ENCODE data around the gene C16orf46.

The C16orf46 gene

DNA sequence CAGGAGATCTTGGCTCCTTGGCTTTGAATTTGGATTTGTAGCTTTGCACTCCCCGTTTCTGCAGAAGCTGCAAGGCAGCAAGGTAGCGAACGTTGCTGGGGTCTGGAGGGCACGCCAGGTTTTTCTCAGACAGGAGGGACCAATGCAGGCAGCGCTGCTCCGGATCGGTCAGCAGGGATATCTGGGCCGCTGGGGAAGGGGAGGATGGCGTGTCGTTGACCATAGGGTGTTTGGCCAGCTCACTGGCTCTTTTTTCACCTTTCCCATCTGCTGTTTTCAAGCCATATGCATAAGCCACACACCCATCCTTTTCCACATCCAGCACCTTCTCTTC lies 15.8 kb downstream of the C16orf46 start:
- H3K4me1 Mint-ChIP-seq: no peaks in the 10 kb centered on the region
- H3K36me3 Mint-ChIP-seq: no peaks in the 10 kb centered on the region
- H3K27ac Mint-ChIP-seq: no peak overlapping the region
- CTCF ChIA-PET: no interaction called here
- no peak overlapping the region for H3K4me3 Mint-ChIP-seq
- no peak for DNase-seq
- no peaks in the 10 kb centered on the region for H3K9me3 Mint-ChIP-seq
- H3K27me3 Mint-ChIP-seq: no peaks in the 10 kb centered on the region

DNA sequence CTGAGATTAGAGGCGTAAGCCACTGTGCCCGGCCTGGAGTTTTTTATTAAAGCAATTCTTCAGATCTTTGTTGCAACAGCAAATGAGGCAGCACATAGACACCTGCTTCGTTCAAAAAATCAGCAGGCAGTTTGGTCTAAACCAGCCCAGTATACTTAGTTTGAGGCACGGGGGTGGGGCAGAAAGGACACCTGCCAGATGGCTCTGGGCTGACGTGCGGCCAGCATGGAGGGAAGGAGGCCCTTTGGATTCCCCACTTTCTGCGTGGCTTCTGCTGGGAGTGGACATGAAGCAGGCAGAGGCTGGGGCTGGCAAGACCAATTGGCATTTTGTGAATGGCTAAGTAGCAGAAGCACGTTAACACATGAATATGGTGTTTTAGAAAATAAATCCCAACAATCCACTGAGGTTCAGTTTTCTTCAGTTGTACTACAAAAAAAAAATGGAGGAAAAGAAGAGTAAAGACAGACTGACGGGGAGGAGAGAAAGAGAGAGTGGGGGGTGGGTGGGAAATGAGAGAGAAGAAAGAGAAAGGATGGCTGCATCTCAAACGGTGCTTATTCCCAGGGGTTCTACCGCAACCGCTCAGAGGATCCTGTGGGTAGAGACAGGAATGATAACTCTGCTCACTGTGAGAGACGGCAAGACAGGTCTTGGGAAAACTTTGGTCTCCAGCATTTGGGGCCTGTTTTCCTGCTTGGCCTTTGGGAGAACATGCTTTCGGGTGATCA lies 16.3 kb downstream of the C16orf46 start:
- Mint-ChIP-seq H3K27ac (no peak overlapping the region), H3K9me3 (no peaks in the 10 kb centered on the region), H3K4me3 (no peak overlapping the region), H3K27me3 (no peaks in the 10 kb centered on the region), H3K36me3 (no peaks in the 10 kb centered on the region), H3K4me1 (no peaks in the 10 kb centered on the region)
- CTCF ChIA-PET: no interaction called here
- no peak for DNase-seq

GRCh38 chr16:81053761-81054160 lies 23.3 kb downstream of the C16orf46 start:
- Mint-ChIP-seq H3K36me3 (peaks cover 6% of the 10 kb centered on the region), H3K4me1 (no peaks in the 10 kb centered on the region), H3K4me3 (no peak overlapping the region), H3K27me3 (peaks cover 3% of the 10 kb centered on the region), H3K27ac (no peak overlapping the region), H3K9me3 (peaks cover 14% of the 10 kb centered on the region)
- DNase-seq: no peak
- CTCF ChIA-PET: no interaction called here

- Mint-ChIP-seq H3K4me1 (peaks cover 17% of the 10 kb centered on the region), H3K36me3 (peaks cover 63% of the 10 kb centered on the region), H3K9me3 (no peaks in the 10 kb centered on the region), H3K27me3 (no peaks in the 10 kb centered on the region), H3K4me3 (no peak overlapping the region), H3K27ac (no peak overlapping the region)
- DNase-seq: no peak
- CTCF ChIA-PET: no interaction called here
Observed at GRCh38 chr16:81042821-81043220, 34.2 kb downstream of the C16orf46 start.

GRCh38 chr16:81041696-81042095 lies 35.3 kb downstream of the C16orf46 start:
- peaks cover 28% of the 10 kb centered on the region for H3K4me1 Mint-ChIP-seq
- no peak overlapping the region for H3K4me3 Mint-ChIP-seq
- CTCF ChIA-PET: no interaction called here
- no peak overlapping the region for H3K27ac Mint-ChIP-seq
- no peak for DNase-seq
- H3K27me3 Mint-ChIP-seq: no peaks in the 10 kb centered on the region
- no peaks in the 10 kb centered on the region for H3K9me3 Mint-ChIP-seq
- peaks cover 69% of the 10 kb centered on the region for H3K36me3 Mint-ChIP-seq

- no peak for DNase-seq
- CTCF ChIA-PET: no interaction called here
- H3K9me3 Mint-ChIP-seq: no peaks in the 10 kb centered on the region
- H3K4me3 Mint-ChIP-seq: no peak overlapping the region
- H3K4me1 Mint-ChIP-seq: peaks cover 31% of the 10 kb centered on the region
- H3K27me3 Mint-ChIP-seq: no peaks in the 10 kb centered on the region
- H3K27ac Mint-ChIP-seq: no peak overlapping the region
- peaks cover 71% of the 10 kb centered on the region for H3K36me3 Mint-ChIP-seq
Observed at GRCh38 chr16:81040842-81041241, 36.2 kb downstream of the C16orf46 start.

DNA sequence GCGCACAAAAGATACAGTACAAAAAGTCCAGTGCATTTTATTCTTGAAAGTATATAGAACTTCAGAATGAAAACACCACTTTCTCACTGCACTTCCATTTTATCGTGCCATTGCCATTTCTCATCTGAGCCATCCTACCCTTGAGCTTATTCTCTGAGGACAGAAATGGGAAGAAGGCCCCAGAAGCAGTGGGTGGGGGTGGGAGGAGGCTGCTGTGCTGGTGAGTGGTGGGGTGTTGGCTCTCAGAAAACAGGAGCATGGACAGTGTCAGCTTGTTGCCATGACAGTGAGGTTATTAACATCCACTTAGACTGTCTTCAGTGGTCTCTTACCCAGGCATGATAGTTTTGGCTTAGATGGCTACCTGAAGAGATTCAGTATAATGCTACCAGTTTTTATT lies 36.9 kb downstream of the C16orf46 start:
- peaks cover 67% of the 10 kb centered on the region for H3K36me3 Mint-ChIP-seq
- no peak overlapping the region for H3K4me3 Mint-ChIP-seq
- DNase-seq: no peak
- CTCF ChIA-PET: no interaction called here
- no peak overlapping the region for H3K27ac Mint-ChIP-seq
- no peaks in the 10 kb centered on the region for H3K27me3 Mint-ChIP-seq
- H3K9me3 Mint-ChIP-seq: no peaks in the 10 kb centered on the region
- peaks cover 35% of the 10 kb centered on the region for H3K4me1 Mint-ChIP-seq

DNA sequence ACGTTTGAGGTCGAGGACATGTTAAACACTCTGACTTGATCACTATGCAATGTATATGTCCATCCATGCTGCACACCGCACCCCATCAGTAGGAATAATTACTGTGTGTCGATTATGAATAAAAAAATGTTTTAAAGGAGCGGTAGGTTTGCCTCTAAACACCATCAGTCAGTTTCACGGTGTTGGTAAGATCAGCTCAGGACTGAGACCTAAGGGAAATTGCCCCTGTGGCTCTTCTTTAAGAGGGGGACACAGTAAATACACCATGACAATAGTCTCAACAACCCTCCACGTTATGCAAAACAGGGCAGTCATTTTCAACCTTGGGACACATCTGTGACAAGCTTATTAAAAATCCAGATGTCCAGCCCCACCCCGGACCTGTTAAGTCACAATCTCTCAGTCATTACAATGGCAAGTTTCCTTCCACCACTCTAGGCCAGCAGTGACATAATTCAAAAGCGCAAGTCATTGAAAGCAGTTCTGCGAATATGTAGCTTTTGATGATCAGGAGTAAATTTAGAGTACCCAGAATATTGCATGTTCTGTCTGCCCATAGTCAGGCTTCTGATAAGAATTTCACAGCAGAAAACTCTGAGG lies 40.2 kb downstream of the C16orf46 start:
- CTCF ChIA-PET: interaction anchor here (0.6 to 1.2 kb wide), 3 partner anchors 25 to 1397 kb away, joined by 3 to 4 read pairs (median 3); no protein-coding TSS in a partner anchor
- Mint-ChIP-seq H3K27ac (peak overlapping the region; percentile 89), H3K27me3 (no peaks in the 10 kb centered on the region), H3K4me3 (peak overlapping the region; percentile 83), H3K9me3 (no peaks in the 10 kb centered on the region), H3K36me3 (peaks cover 43% of the 10 kb centered on the region), H3K4me1 (peaks cover 37% of the 10 kb centered on the region)
- no peak for DNase-seq

- peak; percentile 72 for DNase-seq
- no peaks in the 10 kb centered on the region for H3K9me3 Mint-ChIP-seq
- peaks cover 37% of the 10 kb centered on the region for H3K4me1 Mint-ChIP-seq
- H3K4me3 Mint-ChIP-seq: peak overlapping the region; percentile 83
- H3K27ac Mint-ChIP-seq: peak overlapping the region; percentile 89
- peaks cover 42% of the 10 kb centered on the region for H3K36me3 Mint-ChIP-seq
- H3K27me3 Mint-ChIP-seq: no peaks in the 10 kb centered on the region
- CTCF ChIA-PET: interaction anchor here (0.6 to 3.2 kb wide), 19 partner anchors 12 to 702 kb away, joined by 3 to 21 read pairs (median 4); partner anchors contain the start of genes C16orf46, CENPN and CMC2
Observed at GRCh38 chr16:81035975-81036750, 40.9 kb downstream of the C16orf46 start.

DNA sequence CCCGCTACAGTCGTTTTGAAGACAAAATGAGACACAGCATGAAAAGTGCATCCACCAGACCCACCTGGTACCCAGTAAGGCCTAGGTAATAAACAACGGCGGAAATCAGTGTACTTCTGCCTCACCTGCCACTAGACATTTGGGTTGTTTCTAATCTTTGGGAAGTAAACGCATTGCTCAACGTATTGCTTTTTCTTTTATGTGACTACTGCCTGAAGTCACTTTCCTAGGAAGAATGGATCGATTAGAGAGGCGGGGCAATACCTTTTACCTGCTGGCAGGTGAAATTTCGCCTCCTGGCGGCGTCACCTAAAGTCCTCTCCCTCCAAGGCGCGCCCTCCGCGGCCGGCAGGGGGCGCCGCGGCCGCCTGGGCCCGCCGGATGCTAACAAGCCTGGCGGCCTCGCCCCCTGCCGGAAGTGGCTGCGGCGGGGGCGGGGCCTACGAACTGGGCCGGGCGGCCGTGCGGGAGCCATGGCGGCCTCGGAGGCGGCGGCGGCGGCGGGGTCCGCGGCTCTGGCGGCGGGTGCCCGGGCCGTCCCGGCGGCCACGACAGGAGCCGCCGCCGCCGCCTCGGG lies 41.6 kb downstream of the C16orf46 start, which contains the start of gene ATMIN:
ATMIN (plus strand) TSS at position 445 of the 577 bp plus-strand sequence; CDS start at position 474, 29 bp downstream.
- DNase-seq: peak; percentile 87
- peaks cover 37% of the 10 kb centered on the region for H3K4me1 Mint-ChIP-seq
- H3K36me3 Mint-ChIP-seq: peaks cover 36% of the 10 kb centered on the region
- CTCF ChIA-PET: interaction anchor here (0.6 to 3.2 kb wide), 24 partner anchors 10 to 702 kb away, joined by 3 to 21 read pairs (median 4); partner anchors contain the start of genes C16orf46, CENPN and CMC2
- no peaks in the 10 kb centered on the region for H3K27me3 Mint-ChIP-seq
- H3K9me3 Mint-ChIP-seq: no peaks in the 10 kb centered on the region
- peak within 1 kb of the TSS; percentile 83 for H3K4me3 Mint-ChIP-seq
- peak within 1 kb of the TSS; percentile 89 for H3K27ac Mint-ChIP-seq

- CTCF ChIA-PET: interaction anchor here (1.1 kb wide), 1 partner anchor 18 kb away, joined by 3 read pairs; no protein-coding TSS in a partner anchor
- DNase-seq: no peak
- no peak overlapping the region for H3K4me3 Mint-ChIP-seq
- H3K27me3 Mint-ChIP-seq: no peaks in the 10 kb centered on the region
- no peaks in the 10 kb centered on the region for H3K9me3 Mint-ChIP-seq
- no peak overlapping the region for H3K27ac Mint-ChIP-seq
- H3K4me1 Mint-ChIP-seq: peaks cover 2% of the 10 kb centered on the region
- peaks cover 43% of the 10 kb centered on the region for H3K36me3 Mint-ChIP-seq
Observed at GRCh38 chr16:81029930-81030604, 47.0 kb downstream of the C16orf46 start.

DNA sequence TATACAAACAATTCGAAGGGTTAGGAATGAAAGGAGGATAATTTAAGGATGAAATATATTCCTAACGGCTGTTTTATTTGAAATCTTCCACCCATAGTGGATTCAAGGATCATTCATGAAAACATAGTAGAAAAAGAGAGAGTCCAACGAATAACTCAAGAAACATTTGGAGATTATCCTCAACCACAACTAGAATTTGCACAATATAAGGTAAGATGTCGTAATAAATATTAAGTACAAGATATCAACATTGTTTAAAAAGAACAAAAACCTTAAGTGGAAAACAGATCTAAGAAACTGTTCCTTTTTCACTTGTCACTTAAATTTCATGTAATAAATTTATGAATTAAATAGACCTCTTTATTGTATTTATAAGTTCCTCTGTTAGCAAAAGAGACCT lies 50.6 kb downstream of the C16orf46 start:
- DNase-seq: no peak
- Mint-ChIP-seq H3K36me3 (peaks cover 56% of the 10 kb centered on the region), H3K4me1 (no peaks in the 10 kb centered on the region), H3K4me3 (no peak overlapping the region), H3K9me3 (no peaks in the 10 kb centered on the region), H3K27ac (no peak overlapping the region), H3K27me3 (no peaks in the 10 kb centered on the region)
- CTCF ChIA-PET: no interaction called here

GRCh38 chr16:81018496-81018895 lies 58.5 kb downstream of the C16orf46 start:
- Mint-ChIP-seq H3K4me1 (no peaks in the 10 kb centered on the region), H3K27me3 (no peaks in the 10 kb centered on the region), H3K9me3 (no peaks in the 10 kb centered on the region), H3K27ac (peak overlapping the region; percentile 63), H3K36me3 (peaks cover 57% of the 10 kb centered on the region), H3K4me3 (no peak overlapping the region)
- DNase-seq: no peak
- CTCF ChIA-PET: interaction anchor here (1.6 kb wide), 1 partner anchor 15 kb away, joined by 11 read pairs; no protein-coding TSS in a partner anchor

All from activated naive CD4-positive, alpha-beta T cell treated with anti-CD3 and anti-CD28 coated beads, Interleukin-2, amount 10 ng/mL, durations not matched to agents 7 days and 5 days (primary cell).